AG04449 (cell line): ENCODE data around the gene PGLYRP3.

Source experiments
- CTCF ChIA-PET: fragments of 350-600 bp; formaldehyde crosslinking; extraction: SDS; loops from one replicate; lab custom pipeline; 2021; ENCODE audit warnings: antibody characterized with exemption; lab: Yijun Ruan, JAX
- POLR2A ChIA-PET: fragments of 400-600, 350-600 bp; formaldehyde crosslinking; extraction: SDS; loops from one replicate; lab custom pipeline; 2020; ENCODE audit warnings: antibody characterized with exemption, inconsistent platforms; lab: Yijun Ruan, JAX
- DNase-seq: peaks from one replicate; pipeline ENCODE4 v3.0.0-alpha.2; 2010; ENCODE audit warnings: low read depth, low spot score
- H3K4me3 ChIP-seq: 2 replicates; pipeline ENCODE4 v1.5.1; 2011; ENCODE audit warnings: low read depth, mild to moderate bottlenecking, control low read depth, low read length
- TF ChIP-seq, protein P1 (sequence below): IDR thresholded peaks from one replicate; pipeline ENCODE4 v1.5.1; 2011; ENCODE audit warnings: mild to moderate bottlenecking, moderate library complexity, low read length, control low read depth, inconsistent platforms; ENCODE audit not compliant: insufficient read depth; ENCODE audit errors: missing control alignments

Gene PGLYRP3

DNA sequence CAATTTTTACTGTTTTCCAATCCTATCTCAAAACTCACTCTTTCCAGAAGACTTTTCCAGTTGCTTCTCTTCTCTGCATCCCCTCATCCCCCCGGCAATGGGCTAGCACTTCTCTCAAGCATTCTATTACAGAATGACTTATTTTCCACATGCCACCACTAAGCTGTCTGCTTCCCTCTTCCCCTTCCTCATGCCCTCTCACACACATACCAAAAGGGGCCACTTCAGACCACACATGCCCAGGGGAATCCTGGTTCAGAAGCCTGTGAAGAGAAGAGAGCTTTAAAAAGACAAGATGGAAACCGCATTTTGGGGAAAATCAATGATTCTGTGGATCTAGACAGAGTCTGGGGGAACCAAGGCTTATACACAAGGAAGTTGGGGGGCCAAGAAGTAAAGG lies 61.7 kb downstream of the PGLYRP3 start:
- no peak overlapping the region for H3K4me3 ChIP-seq
- no peak for DNase-seq
- ChIA-PET POLR2A (no interaction called here), CTCF (interaction anchor here (1.2 kb wide), 1 partner anchor 21 kb away, joined by 3 read pairs; no protein-coding TSS in a partner anchor)
- TF ChIP-seq, protein P1, sequence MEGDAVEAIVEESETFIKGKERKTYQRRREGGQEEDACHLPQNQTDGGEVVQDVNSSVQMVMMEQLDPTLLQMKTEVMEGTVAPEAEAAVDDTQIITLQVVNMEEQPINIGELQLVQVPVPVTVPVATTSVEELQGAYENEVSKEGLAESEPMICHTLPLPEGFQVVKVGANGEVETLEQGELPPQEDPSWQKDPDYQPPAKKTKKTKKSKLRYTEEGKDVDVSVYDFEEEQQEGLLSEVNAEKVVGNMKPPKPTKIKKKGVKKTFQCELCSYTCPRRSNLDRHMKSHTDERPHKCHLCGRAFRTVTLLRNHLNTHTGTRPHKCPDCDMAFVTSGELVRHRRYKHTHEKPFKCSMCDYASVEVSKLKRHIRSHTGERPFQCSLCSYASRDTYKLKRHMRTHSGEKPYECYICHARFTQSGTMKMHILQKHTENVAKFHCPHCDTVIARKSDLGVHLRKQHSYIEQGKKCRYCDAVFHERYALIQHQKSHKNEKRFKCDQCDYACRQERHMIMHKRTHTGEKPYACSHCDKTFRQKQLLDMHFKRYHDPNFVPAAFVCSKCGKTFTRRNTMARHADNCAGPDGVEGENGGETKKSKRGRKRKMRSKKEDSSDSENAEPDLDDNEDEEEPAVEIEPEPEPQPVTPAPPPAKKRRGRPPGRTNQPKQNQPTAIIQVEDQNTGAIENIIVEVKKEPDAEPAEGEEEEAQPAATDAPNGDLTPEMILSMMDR, result no peak

DNA sequence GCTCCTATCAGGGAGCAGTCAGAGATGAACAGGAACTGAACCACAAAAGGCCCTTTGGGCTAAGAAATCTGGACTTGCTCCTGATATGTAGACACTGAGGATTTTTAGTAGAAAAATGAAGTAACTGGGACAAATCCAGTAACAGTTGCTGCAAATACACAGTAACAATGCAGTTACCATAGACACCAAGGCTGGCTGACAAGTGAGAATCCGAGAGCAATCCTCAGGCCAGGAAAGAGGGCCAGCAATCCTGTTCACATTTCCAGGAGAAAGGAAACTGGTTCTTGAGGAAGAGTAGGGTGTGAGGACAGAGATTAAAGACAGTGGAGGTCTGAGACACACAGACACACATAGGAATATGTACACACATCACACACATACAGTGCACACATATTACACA lies 62.6 kb downstream of the PGLYRP3 start:
- no peak overlapping the region for H3K4me3 ChIP-seq
- no peak for DNase-seq
- TF ChIP-seq, protein P1, result no peak
- CTCF ChIA-PET, result interaction anchor here (1.2 kb wide), 1 partner anchor 20 kb away, joined by 3 read pairs; no protein-coding TSS in a partner anchor
- POLR2A ChIA-PET, result no interaction called here

DNA sequence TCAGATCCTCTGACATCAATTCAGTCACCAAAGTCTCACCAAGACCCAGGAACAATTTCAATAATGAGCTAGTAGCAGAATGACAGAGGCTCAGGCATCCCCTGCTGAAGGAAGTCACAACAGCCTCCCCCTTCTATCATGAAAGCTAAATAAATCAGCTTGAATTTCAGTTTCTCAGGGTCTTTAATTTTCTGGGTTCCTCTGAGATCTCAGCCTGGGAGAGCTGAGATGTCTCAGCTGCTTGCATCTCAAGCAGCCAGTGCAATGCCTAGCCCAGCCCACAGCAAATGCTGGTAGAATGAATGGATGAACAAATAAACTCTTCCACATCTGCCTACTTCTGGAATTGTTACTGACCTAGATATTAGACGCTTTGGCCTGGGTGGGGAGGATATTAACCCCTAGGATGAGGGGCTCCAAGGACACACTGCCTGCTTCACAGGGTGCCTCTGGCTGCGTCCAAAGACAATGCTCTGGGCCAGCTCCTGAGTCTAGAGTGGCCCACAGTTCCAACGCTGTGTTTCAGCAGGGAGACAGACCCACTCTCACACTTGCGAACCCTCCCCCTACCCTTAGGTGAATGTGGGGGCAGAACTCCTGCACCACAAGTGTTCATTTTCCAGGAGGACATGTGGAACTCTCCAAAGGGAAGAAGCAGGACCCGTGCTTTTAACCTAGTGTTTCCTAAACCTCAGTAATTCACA lies 64.4 kb downstream of the PGLYRP3 start:
- CTCF ChIA-PET, result interaction anchor here (1.3 kb wide), 1 partner anchor 18 kb away, joined by 3 read pairs; no protein-coding TSS in a partner anchor
- POLR2A ChIA-PET, result no interaction called here
- TF ChIP-seq, protein P1, result no peak
- no peak for DNase-seq
- no peak overlapping the region for H3K4me3 ChIP-seq
